Mucosa of stomach (tissue), 1 donor: Measurements from ENCODE around the gene BCL2.

Experiments used
- H3K27me3 ChIP-seq: one replicate; pipeline ENCODE4 v1.7.0; 2013; ENCODE audit warnings: mild to moderate bottlenecking, low read length; ENCODE audit not compliant: control insufficient read depth, insufficient read depth
- H3K36me3 ChIP-seq: one replicate; pipeline ENCODE4 v1.7.0; 2013; ENCODE audit warnings: low read length; ENCODE audit not compliant: control insufficient read depth, insufficient read depth
- H3K4me1 ChIP-seq: one replicate; pipeline ENCODE4 v1.7.0; 2013; ENCODE audit warnings: mild to moderate bottlenecking, low read length; ENCODE audit not compliant: control insufficient read depth, insufficient read depth
- H3K4me3 ChIP-seq: one replicate; pipeline ENCODE4 v1.7.0; 2013; ENCODE audit warnings: low read length
- H3K9ac ChIP-seq: one replicate; pipeline ENCODE4 v1.7.0; 2013; ENCODE audit warnings: mild to moderate bottlenecking, low read length, moderate library complexity
- H3K9me3 ChIP-seq: one replicate; pipeline ENCODE4 v1.7.0; 2013; ENCODE audit warnings: mild to moderate bottlenecking, low read length, moderate library complexity; ENCODE audit not compliant: control insufficient read depth
- donor health status: Pancreatic carcinoma.

Gene BCL2

DNA sequence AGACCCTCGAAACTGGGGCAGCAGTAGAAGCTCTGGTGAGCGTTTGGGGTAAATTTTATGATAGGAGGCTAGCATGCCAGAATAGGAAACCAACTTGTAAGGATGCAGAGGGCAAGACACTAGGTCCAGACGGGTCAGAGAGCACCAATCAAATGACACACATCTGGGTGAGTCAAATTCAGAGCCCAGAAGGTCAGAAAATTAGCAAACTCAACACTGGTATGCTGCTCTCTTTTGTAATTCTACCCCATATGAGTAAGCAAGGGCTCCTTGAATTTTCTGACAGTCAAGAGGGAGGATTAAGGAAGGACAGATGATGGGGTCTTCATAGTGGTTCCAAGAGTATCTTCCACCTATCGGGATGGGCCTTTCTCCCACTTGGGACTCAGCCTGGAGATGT lies 209.8 kb downstream of the BCL2 start:
- Histone ChIP-seq H3K4me3 (no peak overlapping the region), H3K9ac (no peak overlapping the region), H3K4me1 (peaks cover 8% of the 10 kb centered on the region), H3K27me3 (no peaks in the 10 kb centered on the region), H3K36me3 (no peaks in the 10 kb centered on the region), H3K9me3 (no peaks in the 10 kb centered on the region)

DNA sequence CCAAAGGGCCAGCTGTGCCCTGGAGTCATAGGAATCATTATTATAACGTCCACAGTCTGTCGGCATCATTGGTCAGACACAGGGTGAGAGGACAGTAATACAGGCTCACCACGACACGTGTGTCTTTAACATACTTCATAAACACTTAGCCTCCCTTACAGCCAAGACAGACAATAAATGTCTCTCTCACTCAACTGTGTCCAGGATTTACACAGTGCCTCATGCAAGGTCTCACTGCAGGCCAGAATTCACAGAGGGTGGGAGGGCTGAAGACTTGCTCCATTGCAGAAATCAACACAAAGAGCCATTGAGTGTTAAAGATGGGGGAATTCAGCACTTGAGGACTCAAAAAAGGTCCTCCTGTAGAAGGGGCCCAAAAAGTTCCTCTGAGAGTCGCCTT lies 210.5 kb downstream of the BCL2 start:
- Histone ChIP-seq H3K9ac (no peak overlapping the region), H3K4me3 (no peak overlapping the region), H3K9me3 (no peaks in the 10 kb centered on the region), H3K27me3 (no peaks in the 10 kb centered on the region), H3K36me3 (no peaks in the 10 kb centered on the region), H3K4me1 (peaks cover 8% of the 10 kb centered on the region)

DNA sequence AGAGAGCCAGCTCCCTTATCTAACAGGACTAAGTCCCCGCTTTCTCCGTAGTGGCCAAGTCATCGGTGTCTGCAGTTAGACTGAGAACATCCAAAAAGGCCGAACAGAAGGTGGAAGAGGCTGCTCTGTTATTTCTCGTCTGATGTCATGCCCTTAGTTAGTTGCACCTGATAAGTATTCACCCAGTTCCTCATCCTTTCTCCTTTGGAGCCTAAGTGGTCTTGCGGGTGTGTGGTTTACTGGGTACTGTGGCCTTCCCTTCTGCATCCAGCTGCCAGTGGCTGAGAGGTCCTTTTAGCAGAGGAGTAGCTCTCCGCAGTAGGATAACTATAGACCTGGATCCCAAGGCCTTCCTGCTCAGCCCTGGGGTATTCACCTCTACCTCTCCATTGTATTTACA lies 211.6 kb downstream of the BCL2 start:
- no peak overlapping the region for H3K4me3 ChIP-seq

DNA sequence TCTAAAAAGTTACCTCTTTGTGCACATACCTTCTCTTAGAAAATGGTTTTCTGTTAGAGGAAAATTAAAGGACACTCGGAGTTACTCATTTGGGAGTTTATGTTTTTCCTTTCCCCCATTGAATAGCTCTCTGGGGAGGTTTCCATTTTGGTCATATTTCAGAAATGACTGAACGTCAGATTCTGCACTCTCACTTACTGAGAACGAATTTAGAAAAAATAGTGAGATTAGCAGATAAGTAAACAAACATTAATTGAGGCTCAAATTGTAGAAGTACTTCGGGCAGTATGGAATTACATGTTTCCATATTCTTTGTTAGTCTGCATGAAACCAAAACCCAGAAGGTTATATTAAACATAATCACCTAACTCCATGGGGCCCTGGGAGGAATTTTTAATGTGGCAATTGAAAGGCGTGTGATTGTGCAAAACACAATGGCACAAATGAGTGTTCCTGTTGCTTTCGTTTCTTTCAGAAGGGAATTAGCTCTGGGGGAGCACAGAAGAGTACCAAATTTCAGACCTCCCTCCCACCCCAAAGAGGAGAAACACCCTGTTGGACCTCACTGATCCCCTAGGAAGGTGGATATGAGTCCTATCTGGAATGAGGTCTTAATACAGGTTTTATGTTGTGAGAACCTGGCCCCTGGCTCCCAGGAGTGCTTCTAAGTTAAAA lies 212.3 kb downstream of the BCL2 start:
- Histone ChIP-seq H3K27me3 (no peaks in the 10 kb centered on the region), H3K4me3 (no peak overlapping the region), H3K4me1 (peaks cover 6% of the 10 kb centered on the region), H3K36me3 (no peaks in the 10 kb centered on the region), H3K9ac (no peak overlapping the region), H3K9me3 (no peaks in the 10 kb centered on the region)

More for the DNA sequence above, 211.6 kb downstream of the BCL2 start:
- H3K9ac ChIP-seq = no peak overlapping the region
- no peaks in the 10 kb centered on the region for H3K9me3 ChIP-seq
- no peaks in the 10 kb centered on the region for H3K36me3 ChIP-seq
- H3K27me3 ChIP-seq = no peaks in the 10 kb centered on the region
- H3K4me1 ChIP-seq = peaks cover 8% of the 10 kb centered on the region

DNA sequence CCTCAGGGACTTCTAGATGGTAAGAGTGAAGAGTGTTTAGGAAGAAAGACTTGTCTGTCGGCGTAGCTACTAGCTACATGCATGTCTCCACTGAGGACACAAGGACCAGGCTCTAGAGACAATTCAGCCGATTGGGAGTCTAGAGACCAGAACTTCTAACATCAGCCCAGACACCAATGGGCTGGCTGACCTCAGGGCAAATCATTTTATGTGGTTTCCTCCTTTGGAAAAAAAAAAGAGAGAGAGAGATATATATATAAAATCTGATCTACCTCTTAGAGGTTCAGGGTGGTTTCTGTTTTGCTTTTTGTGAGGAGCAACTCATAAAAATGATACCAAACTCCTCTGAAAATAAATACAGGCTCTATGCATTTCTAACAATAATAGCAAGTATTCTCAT lies 212.8 kb downstream of the BCL2 start:
- H3K4me3 ChIP-seq = no peak overlapping the region
- no peaks in the 10 kb centered on the region for H3K9me3 ChIP-seq
- H3K4me1 ChIP-seq = peaks cover under 1% of the 10 kb centered on the region
- no peaks in the 10 kb centered on the region for H3K27me3 ChIP-seq
- H3K9ac ChIP-seq = no peak overlapping the region
- H3K36me3 ChIP-seq = no peaks in the 10 kb centered on the region

DNA sequence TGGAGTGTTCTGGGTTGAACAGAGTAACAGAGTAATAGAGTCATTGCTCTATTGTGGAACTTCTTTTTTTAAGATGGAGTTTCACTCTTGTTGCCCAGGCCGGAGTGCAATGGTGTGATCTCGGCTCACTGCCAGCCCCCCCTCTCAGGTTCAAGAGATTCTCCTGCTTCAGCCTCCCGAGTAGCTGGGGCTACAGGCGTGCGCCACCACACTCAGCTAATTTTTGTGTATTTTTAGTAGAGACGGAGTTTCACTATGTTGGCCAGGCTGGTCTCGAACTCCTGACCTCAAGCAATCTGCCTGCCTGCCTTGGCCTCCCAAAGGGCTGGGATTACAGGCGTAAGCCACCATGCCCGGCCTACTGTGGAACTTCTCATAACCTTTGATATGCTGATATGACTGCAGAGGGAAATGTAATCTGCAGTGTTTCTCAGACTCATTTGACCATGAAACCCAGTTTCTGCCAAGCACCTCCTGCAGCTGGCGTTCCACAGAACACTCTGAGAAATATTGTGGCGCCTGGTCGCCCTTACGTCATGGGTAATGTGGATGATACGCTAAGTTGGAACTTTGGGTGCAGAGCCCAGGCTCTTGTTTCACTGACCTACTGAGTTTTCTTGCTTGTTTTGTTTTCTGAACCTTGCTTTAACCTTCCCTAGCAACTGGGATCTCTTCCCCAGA lies 213.8 kb downstream of the BCL2 start:
- H3K36me3 ChIP-seq = no peaks in the 10 kb centered on the region
- no peak overlapping the region for H3K4me3 ChIP-seq
- peaks cover under 1% of the 10 kb centered on the region for H3K4me1 ChIP-seq
- no peak overlapping the region for H3K9ac ChIP-seq
- no peaks in the 10 kb centered on the region for H3K9me3 ChIP-seq
- H3K27me3 ChIP-seq = no peaks in the 10 kb centered on the region

DNA sequence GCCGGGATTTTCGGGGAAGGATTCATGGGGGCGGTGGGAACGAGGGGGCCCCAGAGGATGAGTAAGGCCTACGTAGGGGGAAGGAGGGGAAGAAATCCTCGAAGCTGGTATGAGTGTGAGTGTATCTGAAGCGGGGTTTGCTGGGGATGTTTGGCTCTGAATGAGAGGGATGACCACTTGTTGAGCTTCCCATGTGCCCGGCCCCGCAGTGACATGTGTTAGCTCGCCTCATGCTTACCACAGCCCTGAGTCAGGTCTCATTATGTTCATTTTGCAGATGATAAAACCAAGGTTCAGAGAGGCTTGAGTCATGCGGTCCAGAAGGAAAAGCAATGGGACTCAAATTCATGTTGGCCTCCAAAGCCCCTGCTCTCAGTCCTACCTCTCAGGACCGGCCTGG lies 214.7 kb downstream of the BCL2 start:
- H3K36me3 ChIP-seq = no peaks in the 10 kb centered on the region
- peaks cover 9% of the 10 kb centered on the region for H3K4me1 ChIP-seq
- H3K9me3 ChIP-seq = no peaks in the 10 kb centered on the region
- no peaks in the 10 kb centered on the region for H3K27me3 ChIP-seq
- no peak overlapping the region for H3K4me3 ChIP-seq
- H3K9ac ChIP-seq = no peak overlapping the region

DNA sequence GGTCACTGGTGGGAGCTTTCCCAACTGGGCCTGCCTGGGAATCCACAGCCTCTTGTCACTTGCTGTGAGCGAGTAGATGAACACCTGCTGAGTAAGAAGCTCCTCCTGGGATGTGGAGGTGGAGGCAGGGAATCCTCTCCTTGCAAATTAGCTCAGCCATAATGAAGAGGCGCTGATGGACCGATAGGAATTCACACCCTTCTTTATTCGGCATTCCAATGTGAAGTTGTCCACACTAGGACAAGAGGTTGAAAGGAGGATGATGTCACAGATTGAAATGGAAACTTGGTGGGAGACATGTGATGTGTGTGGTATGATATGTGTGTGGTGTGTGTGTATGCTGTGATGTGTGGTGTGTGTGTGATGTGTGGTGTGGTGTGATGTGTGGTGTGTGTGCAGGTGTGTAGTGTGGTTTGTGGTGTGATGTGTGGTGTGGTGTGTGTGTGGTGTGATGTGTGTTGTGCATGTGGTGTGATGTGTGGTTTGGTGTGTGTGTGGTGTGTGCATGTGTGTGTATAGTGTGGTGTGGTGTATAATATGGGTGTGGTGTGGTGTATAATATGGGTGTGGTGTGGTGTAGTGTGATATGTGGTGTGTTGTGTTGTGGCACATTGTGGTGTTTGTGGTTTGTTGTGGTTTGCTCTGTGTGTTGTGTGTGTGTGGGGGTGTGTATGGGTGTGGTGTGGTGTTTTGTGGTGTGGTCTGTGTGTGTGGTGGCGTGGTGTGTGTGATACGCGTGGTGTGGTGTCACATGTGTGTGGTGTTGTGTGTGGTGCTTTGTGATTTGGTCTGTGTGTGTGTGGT lies 216.4 kb downstream of the BCL2 start:
- Histone ChIP-seq H3K4me3 (no peak overlapping the region), H3K9me3 (no peaks in the 10 kb centered on the region), H3K27me3 (no peaks in the 10 kb centered on the region), H3K36me3 (no peaks in the 10 kb centered on the region), H3K4me1 (peaks cover 15% of the 10 kb centered on the region), H3K9ac (no peak overlapping the region)

DNA sequence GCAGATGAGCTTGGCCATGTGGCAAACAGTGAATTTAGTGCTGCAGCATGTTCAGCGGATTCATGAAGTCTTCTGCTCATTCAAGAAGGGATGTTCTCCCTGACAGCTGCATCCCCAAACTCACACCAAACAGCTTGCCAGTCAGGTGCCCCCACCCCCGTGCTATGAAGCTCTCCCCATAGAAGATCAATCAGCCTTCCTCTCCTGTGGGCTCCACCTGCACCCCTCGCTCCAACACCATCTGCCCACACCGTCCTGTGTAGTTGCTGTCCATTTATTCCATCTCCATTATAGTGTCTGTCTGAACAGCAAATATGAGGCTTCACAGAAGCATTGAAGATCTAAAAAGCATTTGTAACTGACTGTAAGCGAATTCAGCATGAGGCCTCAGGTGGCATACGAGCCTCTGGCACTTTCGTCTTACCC lies 218.9 kb downstream of the BCL2 start:
- Histone ChIP-seq H3K4me3 (no peak overlapping the region), H3K36me3 (no peaks in the 10 kb centered on the region), H3K27me3 (no peaks in the 10 kb centered on the region), H3K4me1 (peaks cover 15% of the 10 kb centered on the region), H3K9me3 (no peaks in the 10 kb centered on the region), H3K9ac (no peak overlapping the region)

DNA sequence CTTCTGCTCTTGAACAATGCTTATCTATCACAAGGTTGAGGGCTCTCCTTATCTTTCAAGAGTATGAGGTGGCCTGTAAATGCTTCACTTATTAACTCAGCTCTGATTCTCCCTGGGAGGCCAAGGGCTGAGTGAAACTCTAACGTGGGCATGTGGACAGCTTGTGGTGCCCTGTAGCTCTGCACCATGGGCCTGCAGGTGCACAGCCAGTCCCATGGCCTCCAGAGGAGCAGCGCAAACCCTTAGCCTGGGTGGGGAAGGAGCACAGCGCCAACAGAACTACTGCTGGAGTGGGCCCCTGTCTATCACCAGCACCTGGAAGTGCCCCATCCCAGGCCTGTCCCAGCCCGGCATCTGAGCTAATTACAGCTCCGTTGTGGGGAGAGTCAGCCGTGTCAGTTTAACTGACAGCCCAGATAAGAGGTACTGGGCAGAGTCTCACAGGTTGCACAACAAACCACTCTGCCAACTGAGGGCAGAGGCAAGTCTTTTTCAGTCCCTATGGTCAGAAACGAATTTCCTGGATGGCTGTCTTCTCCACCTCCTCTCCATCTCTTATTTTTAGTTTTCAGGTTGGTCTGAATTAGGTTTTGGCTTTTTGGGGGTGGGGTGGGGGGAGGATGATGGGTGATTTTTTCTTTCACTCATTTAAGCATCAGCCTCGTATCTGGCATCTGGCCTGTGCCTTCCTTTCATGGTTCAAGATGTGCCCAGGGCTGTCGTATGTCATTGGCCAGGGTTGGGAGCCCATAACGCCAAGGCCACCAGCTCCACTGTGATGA lies 219.5 kb downstream of the BCL2 start:
- H3K36me3 ChIP-seq = no peaks in the 10 kb centered on the region
- H3K9me3 ChIP-seq = no peaks in the 10 kb centered on the region
- peaks cover 15% of the 10 kb centered on the region for H3K4me1 ChIP-seq
- no peaks in the 10 kb centered on the region for H3K27me3 ChIP-seq
- no peak overlapping the region for H3K4me3 ChIP-seq
- H3K9ac ChIP-seq = no peak overlapping the region

DNA sequence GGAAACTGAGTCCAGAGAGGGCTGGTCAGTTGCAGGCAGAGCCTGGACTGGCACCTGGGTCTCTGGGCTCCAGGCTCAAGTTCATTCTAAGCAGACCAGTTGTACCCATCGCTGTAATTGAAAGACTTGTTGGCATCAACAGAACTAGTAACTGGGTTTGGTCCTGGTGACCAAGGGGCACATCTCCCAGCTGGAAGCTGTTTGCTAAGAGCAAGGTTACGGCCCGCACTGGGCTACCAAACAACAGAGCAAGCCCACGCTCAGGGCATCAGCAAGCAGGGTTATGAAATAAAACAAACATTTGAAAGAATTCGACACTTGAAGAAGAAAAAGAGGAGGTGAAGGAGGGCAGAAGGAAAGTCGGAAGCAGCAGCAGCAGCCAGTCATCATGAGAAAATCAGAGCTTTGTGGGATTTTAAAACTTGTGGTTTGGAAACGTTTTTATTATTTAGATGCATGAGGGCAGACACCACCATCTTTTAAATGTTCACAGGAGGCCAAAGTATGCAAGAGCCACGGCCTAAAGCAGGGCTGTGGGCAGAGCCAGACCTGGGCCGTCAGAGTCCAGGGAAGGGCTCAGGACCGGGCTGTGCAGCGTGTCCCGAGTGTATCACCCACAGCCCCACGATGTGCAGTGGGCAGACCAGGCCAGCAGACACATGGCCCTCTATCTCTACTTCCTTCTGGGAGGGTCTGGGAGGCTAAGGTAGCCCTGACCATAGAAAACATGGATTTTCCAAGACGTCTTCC lies 220.3 kb downstream of the BCL2 start:
- H3K4me3 ChIP-seq = no peak overlapping the region
- no peaks in the 10 kb centered on the region for H3K27me3 ChIP-seq
- no peaks in the 10 kb centered on the region for H3K36me3 ChIP-seq
- peaks cover 15% of the 10 kb centered on the region for H3K4me1 ChIP-seq
- no peaks in the 10 kb centered on the region for H3K9me3 ChIP-seq
- H3K9ac ChIP-seq = no peak overlapping the region
